MM.1S (cell line): ENCODE measurements around the gene TYSND1.

Experiments
- DNase-seq: peaks from one replicate; pipeline ENCODE4 v3.0.0-alpha.2; 2015
- H2AFZ ChIP-seq: fragments of 300-600 bp; sonication (generic); 2 replicates; pipeline ENCODE4 v1.6.0; 2016; ENCODE audit warnings: antibody characterized with exemption, low read length
- H3F3A ChIP-seq: fragments of 300-600 bp; sonication (generic); 2 replicates; pipeline ENCODE4 v1.6.1; 2016; ENCODE audit warnings: mild to moderate bottlenecking, antibody characterized with exemption, low read length, moderate library complexity, mixed read lengths; ENCODE audit not compliant: insufficient read depth
- H3K27ac ChIP-seq: fragments of 300-600 bp; sonication (generic); 2 replicates; pipeline ENCODE4 v1.5.1; 2016; ENCODE audit warnings: mild to moderate bottlenecking, low read length
- H3K27me3 ChIP-seq: fragments of 300-600 bp; sonication (generic); replicated peaks from 2 replicates; pipeline ENCODE4 v1.6.0; 2016; ENCODE audit warnings: low read length; ENCODE audit not compliant: insufficient read depth
- H3K36me3 ChIP-seq: fragments of 300-600 bp; sonication (generic); replicated peaks from 2 replicates; pipeline ENCODE4 v1.6.1; 2016; ENCODE audit warnings: mild to moderate bottlenecking, low read length, mixed read lengths; ENCODE audit not compliant: insufficient read depth
- H3K4me1 ChIP-seq: fragments of 300-600 bp; sonication (generic); 2 replicates; pipeline ENCODE4 v1.6.1; 2016; ENCODE audit warnings: low read length, mixed read lengths
- H3K4me2 ChIP-seq: fragments of 300-600 bp; sonication (generic); 2 replicates; pipeline ENCODE4 v1.6.0; 2016; ENCODE audit warnings: low read depth, low read length
- H3K4me3 ChIP-seq: fragments of 300-600 bp; sonication (generic); 2 replicates; pipeline ENCODE4 v1.5.1; 2016; ENCODE audit warnings: low read length, mixed read lengths
- H3K79me2 ChIP-seq: fragments of 300-600 bp; sonication (generic); 2 replicates; pipeline ENCODE4 v1.6.1; 2016; ENCODE audit warnings: mixed run types, low read length, mixed read lengths
- H3K9ac ChIP-seq: fragments of 300-600 bp; sonication (generic); 2 replicates; pipeline ENCODE4 v1.6.1; 2016; ENCODE audit warnings: low read length, mixed read lengths
- H3K9me2 ChIP-seq: fragments of 300-600 bp; sonication (generic); replicated peaks from 2 replicates; pipeline ENCODE4 v1.6.1; 2016; ENCODE audit warnings: mild to moderate bottlenecking, low read length, mixed read lengths; ENCODE audit not compliant: insufficient read depth
- H3K9me3 ChIP-seq: fragments of 300-600 bp; sonication (generic); replicated peaks from 2 replicates; pipeline ENCODE4 v1.6.1; 2016; ENCODE audit warnings: mild to moderate bottlenecking, low read length, mixed read lengths; ENCODE audit not compliant: insufficient read depth
- H4K20me1 ChIP-seq: fragments of 300-600 bp; sonication (generic); 2 replicates; pipeline ENCODE4 v1.6.1; 2016; ENCODE audit warnings: mild to moderate bottlenecking, low read length, moderate library complexity, mixed read lengths; ENCODE audit not compliant: insufficient read depth
- EZH2 ChIP-seq: fragments of 300-600 bp; sonication (generic); optimal IDR thresholded peaks from 2 replicates; pipeline ENCODE3; 2017; ENCODE audit warnings: low read depth, mild to moderate bottlenecking, antibody characterized with exemption, low read length, mixed read lengths
- EZH2phosphoT487 ChIP-seq: fragments of 300-600 bp; sonication (generic); IDR thresholded peaks from 2 replicates; pipeline ENCODE4 v1.6.1; 2018; ENCODE audit warnings: antibody characterized with exemption, low read length
- TF ChIP-seq, protein P1 (sequence below): fragments of 300-600 bp; sonication (generic); IDR thresholded peaks from 2 replicates; pipeline ENCODE4 v1.5.1; 2016; ENCODE audit warnings: antibody characterized with exemption, low read length, mixed read lengths

The TYSND1 gene

GRCh38 chr10:70090951-70091350 lies 55.5 kb downstream of the TYSND1 start:
- H3K27ac ChIP-seq: no peak overlapping the region
- H3K36me3 ChIP-seq: no peaks in the 10 kb centered on the region
- H3K4me2 ChIP-seq: no peak overlapping the region
- no peak overlapping the region for H3K9ac ChIP-seq
- DNase-seq: no peak
- H3F3A ChIP-seq: no peaks in the 10 kb centered on the region
- H3K9me3 ChIP-seq: no peaks in the 10 kb centered on the region
- H3K79me2 ChIP-seq: no peaks in the 10 kb centered on the region
- no peaks in the 10 kb centered on the region for H4K20me1 ChIP-seq
- no peaks in the 10 kb centered on the region for H3K4me1 ChIP-seq
- H3K9me2 ChIP-seq: no peaks in the 10 kb centered on the region
- no peak overlapping the region for H2AFZ ChIP-seq
- no peak overlapping the region for H3K4me3 ChIP-seq
- no peaks in the 10 kb centered on the region for H3K27me3 ChIP-seq
- no peak for TF ChIP-seq EZH2phosphoT487
- TF ChIP-seq EZH2: no peak
- TF ChIP-seq, protein P1, sequence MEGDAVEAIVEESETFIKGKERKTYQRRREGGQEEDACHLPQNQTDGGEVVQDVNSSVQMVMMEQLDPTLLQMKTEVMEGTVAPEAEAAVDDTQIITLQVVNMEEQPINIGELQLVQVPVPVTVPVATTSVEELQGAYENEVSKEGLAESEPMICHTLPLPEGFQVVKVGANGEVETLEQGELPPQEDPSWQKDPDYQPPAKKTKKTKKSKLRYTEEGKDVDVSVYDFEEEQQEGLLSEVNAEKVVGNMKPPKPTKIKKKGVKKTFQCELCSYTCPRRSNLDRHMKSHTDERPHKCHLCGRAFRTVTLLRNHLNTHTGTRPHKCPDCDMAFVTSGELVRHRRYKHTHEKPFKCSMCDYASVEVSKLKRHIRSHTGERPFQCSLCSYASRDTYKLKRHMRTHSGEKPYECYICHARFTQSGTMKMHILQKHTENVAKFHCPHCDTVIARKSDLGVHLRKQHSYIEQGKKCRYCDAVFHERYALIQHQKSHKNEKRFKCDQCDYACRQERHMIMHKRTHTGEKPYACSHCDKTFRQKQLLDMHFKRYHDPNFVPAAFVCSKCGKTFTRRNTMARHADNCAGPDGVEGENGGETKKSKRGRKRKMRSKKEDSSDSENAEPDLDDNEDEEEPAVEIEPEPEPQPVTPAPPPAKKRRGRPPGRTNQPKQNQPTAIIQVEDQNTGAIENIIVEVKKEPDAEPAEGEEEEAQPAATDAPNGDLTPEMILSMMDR: no peak

DNA sequence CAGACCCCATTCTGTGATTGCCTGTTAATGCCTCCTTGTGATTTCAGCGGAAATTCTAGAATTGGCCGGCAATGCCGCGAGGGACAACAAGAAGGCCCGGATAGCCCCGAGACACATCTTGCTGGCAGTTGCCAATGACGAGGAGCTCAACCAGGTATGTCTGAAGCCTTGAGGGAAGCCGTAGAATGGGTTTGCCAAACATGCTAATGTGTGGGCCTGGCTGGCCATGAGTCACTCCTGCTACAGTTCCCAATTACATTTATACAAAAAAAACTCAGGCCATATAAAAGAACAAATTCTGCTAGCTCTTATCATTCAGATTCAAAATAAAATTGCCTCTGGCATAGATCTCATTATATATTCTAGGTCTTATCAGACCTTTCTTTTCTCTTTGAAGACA lies 56.5 kb downstream of the TYSND1 start:
- no peaks in the 10 kb centered on the region for H3K79me2 ChIP-seq
- TF ChIP-seq, protein P1: no peak
- TF ChIP-seq EZH2: no peak
- H3K27ac ChIP-seq: no peak overlapping the region
- H3K27me3 ChIP-seq: no peaks in the 10 kb centered on the region
- no peak overlapping the region for H3K9ac ChIP-seq
- DNase-seq: no peak
- H3K36me3 ChIP-seq: no peaks in the 10 kb centered on the region
- no peak overlapping the region for H3K4me2 ChIP-seq
- no peak overlapping the region for H2AFZ ChIP-seq
- no peaks in the 10 kb centered on the region for H4K20me1 ChIP-seq
- H3K9me3 ChIP-seq: no peaks in the 10 kb centered on the region
- H3F3A ChIP-seq: no peaks in the 10 kb centered on the region
- H3K9me2 ChIP-seq: no peaks in the 10 kb centered on the region
- H3K4me1 ChIP-seq: no peaks in the 10 kb centered on the region
- H3K4me3 ChIP-seq: no peak overlapping the region

- Histone ChIP-seq H4K20me1 (no peaks in the 10 kb centered on the region), H3K79me2 (no peaks in the 10 kb centered on the region), H3F3A (no peaks in the 10 kb centered on the region), H3K9ac (no peak overlapping the region), H3K9me3 (no peaks in the 10 kb centered on the region), H3K36me3 (no peaks in the 10 kb centered on the region), H2AFZ (no peak overlapping the region), H3K27me3 (no peaks in the 10 kb centered on the region), H3K27ac (no peak overlapping the region), H3K9me2 (no peaks in the 10 kb centered on the region), H3K4me3 (no peak overlapping the region), H3K4me1 (no peaks in the 10 kb centered on the region), H3K4me2 (no peak overlapping the region)
- TF ChIP-seq EZH2 (no peak), EZH2phosphoT487 (no peak)
- TF ChIP-seq, protein P1: no peak
- DNase-seq: no peak
Measured at GRCh38 chr10:70088308-70088698, 58.2 kb downstream of the TYSND1 start.
